Measurements from ENCODE around the gene SLC25A34.

Gene SLC25A34

GRCh38 chr1:15730936-15731335 lies 5.1 kb upstream of the SLC25A34 start:
- in situ Hi-C loops (cut with MboI; ENCODE audit: low pct_unique_long_range_greater_than_20kb, low sequenced_read_pairs): no loop called here
- DNase-seq: no peak

- in situ Hi-C loops (cut with MboI; ENCODE audit: low pct_unique_long_range_greater_than_20kb, low sequenced_read_pairs): no loop called here
Observed at GRCh38 chr1:15731735-15732685, 4.0 kb upstream of the SLC25A34 start.

GRCh38 chr1:15732686-15733081 lies 3.4 kb upstream of the SLC25A34 start:
- in situ Hi-C loops (cut with MboI; ENCODE audit: low pct_unique_long_range_greater_than_20kb, low sequenced_read_pairs): no loop called here
- DNase-seq: no peak

More at GRCh38 chr1:15731735-15732685, 4.0 kb upstream of the SLC25A34 start:
- DNase-seq: no peak

- DNase-seq: no peak
- in situ Hi-C loops (cut with MboI; ENCODE audit: low pct_unique_long_range_greater_than_20kb, low sequenced_read_pairs): no loop called here
Observed at GRCh38 chr1:15733218-15733725, 2.8 kb upstream of the SLC25A34 start.

- in situ Hi-C loops (cut with MboI; ENCODE audit: low pct_unique_long_range_greater_than_20kb, low sequenced_read_pairs): no loop called here
- DNase-seq: no peak
Observed at GRCh38 chr1:15733726-15734226, 2.3 kb upstream of the SLC25A34 start.

GRCh38 chr1:15734296-15734695 lies 1.8 kb upstream of the SLC25A34 start:
- DNase-seq: no peak
- in situ Hi-C loops (cut with MboI; ENCODE audit: low pct_unique_long_range_greater_than_20kb, low sequenced_read_pairs): no loop called here

GRCh38 chr1:15734901-15735300 lies 1.2 kb upstream of the SLC25A34 start:
- in situ Hi-C loops (cut with MboI; ENCODE audit: low pct_unique_long_range_greater_than_20kb, low sequenced_read_pairs): no loop called here
- no peak for DNase-seq

- no peak for DNase-seq
- in situ Hi-C loops (cut with MboI; ENCODE audit: low pct_unique_long_range_greater_than_20kb, low sequenced_read_pairs): no loop called here
Observed at GRCh38 chr1:15735304-15736037, 587 bp upstream of the SLC25A34 start.

- in situ Hi-C loops (cut with MboI; ENCODE audit: low pct_unique_long_range_greater_than_20kb, low sequenced_read_pairs): no loop called here
Observed at GRCh38 chr1:15736892-15737261, 819 bp downstream of the SLC25A34 start.

GRCh38 chr1:15737324-15738319 lies 1.6 kb downstream of the SLC25A34 start:
- DNase-seq: no peak
- in situ Hi-C loops (cut with MboI; ENCODE audit: low pct_unique_long_range_greater_than_20kb, low sequenced_read_pairs): no loop called here

More at GRCh38 chr1:15736892-15737261, 819 bp downstream of the SLC25A34 start:
- no peak for DNase-seq

- in situ Hi-C loops (cut with MboI; ENCODE audit: low pct_unique_long_range_greater_than_20kb, low sequenced_read_pairs): no loop called here
- DNase-seq: no peak
Observed at GRCh38 chr1:15738416-15739113, 2.5 kb downstream of the SLC25A34 start.

GRCh38 chr1:15739259-15739658 lies 3.2 kb downstream of the SLC25A34 start:
- in situ Hi-C loops (cut with MboI; ENCODE audit: low pct_unique_long_range_greater_than_20kb, low sequenced_read_pairs): no loop called here
- DNase-seq: no peak

GRCh38 chr1:15739745-15740144 lies 3.7 kb downstream of the SLC25A34 start:
- no peak for DNase-seq
- in situ Hi-C loops (cut with MboI; ENCODE audit: low pct_unique_long_range_greater_than_20kb, low sequenced_read_pairs): no loop called here

- in situ Hi-C loops (cut with MboI; ENCODE audit: low pct_unique_long_range_greater_than_20kb, low sequenced_read_pairs): no loop called here
Observed at GRCh38 chr1:15740924-15741850, 5.1 kb downstream of the SLC25A34 start.

GRCh38 chr1:15742339-15742801 lies 6.3 kb downstream of the SLC25A34 start, which contains the start of gene TMEM82:
TMEM82 (plus strand) TSS chr1:15742499; CDS start chr1:15742560, 61 bp downstream.
- DNase-seq: no peak
- in situ Hi-C loops (cut with MboI; ENCODE audit: low pct_unique_long_range_greater_than_20kb, low sequenced_read_pairs): no loop called here

More at GRCh38 chr1:15740924-15741850, 5.1 kb downstream of the SLC25A34 start:
- DNase-seq: peak; percentile 76

GRCh38 chr1:15744122-15744679 lies 8.1 kb downstream of the SLC25A34 start:
- in situ Hi-C loops (cut with MboI; ENCODE audit: low pct_unique_long_range_greater_than_20kb, low sequenced_read_pairs): no loop called here
- no peak for DNase-seq

GRCh38 chr1:15747378-15747777 lies 11.3 kb downstream of the SLC25A34 start:
- DNase-seq: no peak
- in situ Hi-C loops (cut with MboI; ENCODE audit: low pct_unique_long_range_greater_than_20kb, low sequenced_read_pairs): no loop called here

Data from KBM-7 (cell line).